GM19238 (cell line): ENCODE measurements around the gene SBK3.
"Not testable (repeated sequence)": the region's sequence is repeated elsewhere in the genome, so short reads cannot be mapped to it uniquely, and the experiment has no call there.

Source experiments
- DNase-seq: peaks from one replicate; pipeline ENCODE4 v3.0.0; 2011; ENCODE audit warnings: low spot score; ENCODE audit not compliant: insufficient read length

SBK3 gene

DNA sequence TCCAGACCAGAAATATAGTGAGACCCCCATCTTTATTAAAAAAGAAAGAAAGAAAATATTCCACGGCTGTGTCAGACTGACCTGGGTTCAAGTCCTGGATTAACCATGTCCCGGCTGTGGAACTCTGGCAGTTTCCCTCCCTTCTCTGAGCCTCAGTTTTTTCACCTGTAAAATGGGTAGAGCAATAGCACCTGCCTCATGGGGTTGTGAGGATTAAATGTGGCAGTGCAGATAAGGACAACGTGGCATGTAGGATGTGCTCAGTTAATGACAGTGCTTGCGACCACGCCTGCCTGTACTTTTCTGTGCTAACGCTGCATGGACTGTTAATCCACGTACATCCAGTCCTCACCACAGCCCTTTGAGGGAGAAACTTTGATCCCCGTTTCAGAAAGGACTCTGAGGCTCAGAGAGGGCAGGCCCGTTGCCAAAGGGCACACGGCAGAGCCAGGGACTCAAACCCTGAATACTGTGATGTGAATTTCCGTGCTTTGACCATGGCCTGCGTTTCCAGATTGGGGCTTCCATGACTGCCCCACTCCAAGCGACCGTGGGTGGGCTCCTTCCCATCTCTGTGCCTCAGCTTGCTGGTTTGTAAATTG is 24.6 kb downstream of the SBK3 start:
- no peak for DNase-seq

DNA sequence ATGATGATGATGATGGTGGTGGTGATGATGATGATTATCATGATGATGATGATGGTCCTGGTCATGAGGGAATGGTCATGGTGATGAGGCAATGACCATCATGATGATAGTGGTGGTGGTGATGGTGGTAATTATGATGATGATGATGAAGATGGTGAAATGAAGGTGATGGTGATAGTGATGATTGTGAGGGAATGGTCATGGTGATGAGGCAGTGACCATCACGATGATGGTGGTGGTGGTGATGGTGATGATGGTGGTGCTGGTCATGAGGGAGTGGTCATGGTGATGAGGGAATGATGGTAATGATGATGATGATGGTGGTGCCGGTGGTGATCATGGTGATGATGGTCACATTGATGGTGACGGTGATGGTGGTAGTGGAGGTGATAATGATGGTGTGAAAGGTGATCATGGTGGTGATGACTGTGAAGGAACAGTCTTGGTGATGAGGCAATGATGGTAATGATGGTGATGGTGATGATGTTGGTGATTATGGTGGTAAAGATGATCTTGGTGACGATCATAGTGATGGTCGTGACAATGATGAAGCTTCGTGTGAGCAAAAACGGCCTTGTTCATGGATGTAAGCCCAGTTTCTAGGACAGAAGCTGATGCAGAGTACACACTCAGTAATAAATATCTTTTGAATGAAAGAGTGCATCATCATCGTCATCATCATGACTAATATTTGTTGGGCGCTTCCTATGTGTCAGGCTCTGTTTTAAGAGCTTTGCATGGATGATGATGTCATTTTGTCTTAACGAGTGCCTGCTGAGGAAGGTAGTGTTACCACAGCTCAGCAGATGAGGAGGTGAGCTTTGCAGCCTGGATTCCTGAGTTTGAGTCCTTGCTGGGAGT is 25.7 kb downstream of the SBK3 start:
- no peak for DNase-seq

DNA sequence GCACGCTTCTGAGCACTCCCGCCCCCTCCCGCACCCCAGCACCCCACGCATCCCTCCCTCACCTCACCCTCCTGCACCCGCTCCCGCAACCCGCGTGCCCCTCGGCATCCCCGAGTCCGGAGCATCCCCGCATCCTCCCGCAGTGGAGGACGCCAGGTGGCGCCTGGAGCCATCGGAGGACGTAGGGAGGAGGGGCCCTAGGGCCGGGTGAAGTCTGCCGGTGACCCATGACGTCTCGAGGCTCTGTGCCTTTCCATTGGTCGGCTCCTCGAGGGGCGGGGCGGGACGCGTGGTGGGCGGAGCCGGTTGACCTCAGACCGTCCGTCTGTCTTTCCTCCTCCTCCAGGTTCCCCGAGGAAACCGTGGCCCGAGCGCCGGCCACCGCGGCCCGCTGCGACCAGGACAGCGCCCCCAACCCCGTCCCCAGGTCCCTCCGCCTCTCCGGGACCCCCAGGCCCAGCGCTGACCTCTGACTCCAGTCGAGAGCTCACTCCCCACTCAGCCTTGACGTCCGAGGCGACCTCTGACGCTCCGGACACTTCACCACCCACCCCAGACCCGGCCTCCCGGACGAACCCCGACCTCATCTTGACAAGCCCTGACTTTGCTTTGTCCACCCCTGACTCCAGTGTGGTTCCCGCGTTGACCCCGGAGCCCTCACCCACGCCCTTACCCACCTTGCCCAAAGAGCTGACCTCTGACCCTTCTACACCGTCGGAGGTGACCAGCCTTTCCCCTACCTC is 28.3 kb downstream of the SBK3 start:
- DNase-seq = peak; percentile 100

DNA sequence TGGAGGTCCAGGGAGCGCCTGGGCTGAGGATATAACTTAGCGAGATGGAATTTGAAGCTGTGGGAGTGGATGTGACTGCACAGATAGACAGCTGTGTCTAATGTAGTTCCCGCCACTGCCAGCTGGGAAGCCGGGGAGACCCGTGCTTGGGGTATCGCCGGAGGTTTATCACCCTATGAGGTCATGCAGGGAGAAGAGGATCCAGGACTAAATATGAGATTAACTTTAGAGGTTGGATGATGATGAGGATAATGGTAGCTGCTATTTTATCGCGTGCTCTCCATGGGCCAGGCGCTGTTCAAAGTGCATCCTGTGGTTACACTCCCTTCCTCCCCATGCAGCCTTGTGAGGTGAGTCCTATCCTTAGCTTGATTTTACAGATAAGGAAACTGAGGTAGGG is 37.2 kb downstream of the SBK3 start:
- no peak for DNase-seq

DNA sequence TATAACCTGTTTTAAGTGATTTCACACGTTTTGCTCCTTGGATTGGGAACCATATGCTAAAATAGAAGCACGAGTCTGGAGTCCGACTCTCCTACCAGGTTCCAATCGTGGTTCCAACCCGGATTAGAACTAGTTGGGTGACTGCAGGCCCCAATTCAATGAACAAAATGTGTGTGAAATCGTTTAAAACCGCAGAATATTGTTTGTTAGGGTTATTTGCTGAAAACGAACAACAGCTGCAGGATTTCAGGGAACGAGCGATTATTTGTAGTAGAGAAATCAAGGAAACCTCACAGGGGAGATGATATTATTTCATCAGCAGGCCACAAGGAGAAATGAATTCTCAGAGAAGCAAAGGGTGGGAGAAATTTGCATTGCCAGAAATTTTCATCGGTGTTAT is 40.4 kb downstream of the SBK3 start:
- no peak for DNase-seq

DNA sequence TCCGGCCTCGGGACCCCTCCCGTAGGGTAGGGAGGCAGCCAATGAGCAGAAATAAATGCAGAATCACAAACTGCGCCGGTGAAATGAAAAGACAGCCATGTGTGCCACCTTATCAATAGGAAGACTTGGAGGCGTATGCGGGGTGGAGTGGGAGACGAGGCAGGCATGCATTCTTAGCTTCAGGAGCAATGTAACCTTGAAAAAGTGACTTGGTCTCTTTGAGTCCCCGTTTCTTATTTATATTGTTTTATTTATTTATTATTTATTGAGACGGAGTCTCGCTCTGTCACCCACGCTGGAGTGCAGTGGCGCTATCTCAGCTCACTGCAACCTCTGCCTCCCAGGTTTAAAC is 41.1 kb downstream of the SBK3 start:
- DNase-seq = no peak

DNA sequence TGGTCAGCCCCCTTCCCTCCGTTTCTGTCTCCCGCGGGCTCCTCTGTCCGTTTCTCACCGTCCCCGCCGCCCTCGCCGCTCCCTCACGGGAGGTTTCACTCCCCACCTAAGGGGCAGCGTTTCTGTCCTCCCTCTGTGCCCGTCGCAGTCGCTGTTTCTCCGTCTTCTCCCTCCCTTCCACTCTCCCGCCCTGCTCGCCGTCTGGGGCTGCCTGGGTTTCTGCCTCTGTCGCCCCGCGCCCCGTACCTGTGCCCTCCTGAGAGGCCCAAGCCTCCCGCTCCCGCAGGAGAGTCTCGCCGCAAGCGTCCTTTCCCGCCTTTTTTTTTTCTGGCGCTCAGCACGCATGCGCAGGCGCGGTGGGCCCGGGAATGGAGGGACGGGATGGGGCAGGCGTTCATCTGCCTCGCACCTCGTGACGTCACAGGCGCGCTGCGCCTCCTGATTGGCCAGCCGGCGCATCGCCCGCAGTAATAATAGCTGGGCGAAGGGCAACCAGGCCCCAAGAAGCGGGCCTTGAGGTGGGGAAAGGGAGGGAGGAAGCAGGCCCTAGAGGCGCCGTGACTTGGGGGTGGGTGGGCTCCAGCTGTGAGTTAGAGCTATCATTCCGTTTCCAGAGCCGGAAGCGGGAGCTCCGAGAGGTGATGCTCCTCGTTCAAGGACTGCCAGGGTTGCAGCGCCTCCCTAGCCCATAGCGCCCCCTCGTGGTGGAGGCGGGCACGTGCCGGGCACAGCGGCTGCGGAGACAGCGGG is 41.7 kb downstream of the SBK3 start:
- DNase-seq = peak; percentile 99

DNA sequence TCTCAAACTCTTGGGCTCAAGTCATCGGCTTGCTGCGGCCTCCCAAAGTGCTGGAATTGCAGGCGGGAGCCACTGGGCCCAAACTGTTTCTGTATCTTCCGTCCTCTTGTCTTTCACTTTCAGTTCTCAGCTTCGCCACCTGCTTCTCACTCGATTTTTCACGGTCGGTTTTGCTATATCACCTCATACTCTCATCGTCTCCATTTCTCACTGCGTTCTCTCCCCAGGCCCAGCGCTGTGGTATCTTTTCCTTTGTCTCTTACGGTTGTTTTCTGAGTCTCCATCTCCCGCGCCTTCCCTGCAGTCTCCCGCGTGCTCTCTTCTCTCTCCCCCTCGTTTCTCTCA is 42.2 kb downstream of the SBK3 start:
- DNase-seq = no peak

DNA sequence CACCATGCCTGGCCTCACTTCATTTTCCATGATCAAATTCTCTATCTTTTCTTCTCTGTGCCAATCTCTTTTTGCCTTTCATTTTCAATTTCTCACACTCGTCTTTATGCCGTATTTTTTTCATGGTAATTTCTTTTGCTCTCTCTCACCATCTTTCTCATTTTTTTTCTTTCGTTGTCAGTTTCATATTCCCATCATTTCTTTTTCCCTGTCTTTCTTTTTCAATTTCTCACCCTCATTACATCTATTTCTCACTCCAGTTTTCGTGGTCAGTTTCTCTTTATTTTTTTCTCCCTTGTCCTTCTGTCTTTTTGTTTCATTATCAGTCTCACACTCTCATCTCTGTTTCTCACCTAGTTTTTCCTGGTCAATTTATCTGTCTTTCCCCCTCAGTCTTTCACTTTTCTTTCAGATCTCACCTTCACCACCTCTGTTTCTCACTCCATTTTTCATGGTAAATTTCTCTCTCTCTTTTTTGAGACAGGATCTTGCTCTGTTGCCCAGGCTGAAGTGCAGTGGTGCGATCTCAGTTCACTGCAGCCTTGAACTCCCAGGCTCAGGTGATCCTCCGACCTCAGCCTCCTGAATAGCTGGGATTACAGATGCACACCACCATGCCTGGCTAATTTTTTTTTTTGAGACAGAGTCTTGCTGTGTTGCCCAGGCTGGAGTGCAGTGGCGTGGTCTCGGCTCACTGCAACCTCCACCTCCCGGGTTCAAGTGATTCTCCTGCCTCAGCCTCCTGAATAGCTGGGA is 43.0 kb downstream of the SBK3 start:
- no peak for DNase-seq

DNA sequence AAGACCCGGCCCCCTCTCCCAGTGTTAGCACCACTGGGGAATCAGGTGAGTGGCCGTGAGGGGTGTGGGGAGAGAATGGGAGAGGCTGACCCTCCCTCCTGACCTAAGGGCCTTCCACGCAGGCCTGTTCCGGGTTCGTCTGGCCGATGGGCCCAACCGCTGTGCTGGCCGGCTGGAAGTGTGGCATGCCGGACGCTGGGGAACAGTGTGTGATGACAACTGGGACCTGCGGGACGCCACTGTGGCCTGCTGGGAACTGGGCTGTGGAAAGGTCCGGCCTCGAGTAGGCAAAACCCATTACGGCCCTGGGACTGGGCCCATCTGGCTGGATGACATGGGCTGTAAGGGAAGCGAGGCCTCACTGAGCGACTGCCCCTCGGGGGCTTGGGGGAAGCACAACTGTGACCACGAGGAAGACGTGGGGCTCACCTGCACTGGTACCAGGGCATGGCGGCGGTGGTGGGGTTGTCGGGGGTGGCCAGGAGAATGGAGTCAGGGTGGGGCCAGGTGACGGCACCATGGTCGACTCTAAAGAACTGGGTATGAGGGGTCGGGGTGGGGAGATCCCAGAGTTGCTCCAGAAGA is 44.9 kb downstream of the SBK3 start:
- no peak for DNase-seq

DNA sequence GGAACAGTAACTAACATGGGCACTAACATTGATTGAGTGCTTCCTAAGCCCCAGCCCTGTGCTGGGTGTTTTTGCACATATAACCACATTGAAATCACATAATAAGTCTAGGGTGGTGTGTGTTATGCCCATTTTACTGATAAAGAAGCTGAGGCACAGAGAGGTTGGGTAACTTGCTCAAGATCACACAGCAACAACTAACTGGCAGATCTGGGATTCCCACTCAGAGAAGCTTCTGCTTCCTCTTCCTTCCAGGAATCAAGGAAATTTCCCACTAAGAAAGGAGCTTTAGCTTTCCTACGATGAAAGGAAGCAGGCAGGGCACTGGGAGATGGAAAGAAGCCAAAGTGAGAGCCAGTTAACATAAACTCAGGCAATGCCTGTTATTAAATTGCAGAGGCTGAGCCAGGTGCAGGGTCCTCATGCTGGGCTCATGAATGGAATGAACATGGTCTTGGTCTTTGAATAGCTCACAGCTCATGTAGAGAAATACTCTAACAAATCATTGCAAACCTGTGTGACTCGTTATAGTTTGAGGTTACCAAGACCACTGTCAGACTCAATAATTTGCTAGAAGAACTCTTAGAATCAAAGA is 47.0 kb downstream of the SBK3 start:
- no peak for DNase-seq

DNA sequence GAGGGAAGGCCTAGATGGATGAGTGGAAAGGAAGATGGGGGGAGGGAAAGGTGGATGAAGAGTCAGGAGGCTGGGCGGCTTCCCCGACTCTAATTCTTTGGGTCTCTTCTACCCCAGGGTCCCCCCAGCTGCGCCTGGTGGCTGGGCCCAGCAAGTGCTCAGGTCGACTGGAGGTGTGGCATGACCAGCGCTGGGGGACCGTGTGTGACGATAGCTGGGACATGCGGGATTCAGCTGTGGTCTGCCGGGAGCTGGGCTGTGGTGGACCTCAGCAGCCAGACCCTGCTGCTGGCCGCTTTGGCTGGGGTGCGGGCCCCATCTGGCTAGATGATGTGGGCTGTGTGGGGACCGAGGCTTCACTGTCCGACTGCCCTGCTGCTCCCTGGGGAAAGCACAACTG is 47.6 kb downstream of the SBK3 start:
- DNase-seq = no peak

DNA sequence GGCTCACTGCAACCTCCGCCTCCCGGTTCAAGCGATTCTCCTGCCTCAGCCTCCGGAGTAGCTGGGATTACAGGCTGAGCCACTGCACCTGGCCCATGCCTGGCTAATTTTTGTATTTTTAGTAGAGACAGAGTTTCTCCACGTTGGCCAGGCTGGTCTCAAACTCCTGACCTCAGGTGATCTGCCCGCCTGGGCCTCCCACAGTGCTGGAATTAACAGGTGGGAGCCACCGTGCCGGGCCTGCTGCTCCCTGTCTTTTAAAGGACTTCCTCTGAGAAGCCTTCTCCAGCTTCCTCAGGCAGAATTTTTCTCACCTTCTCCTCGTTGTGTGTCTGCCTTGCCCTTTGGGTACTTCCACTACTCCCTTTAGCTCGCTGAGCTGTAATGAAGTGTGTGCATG is 48.5 kb downstream of the SBK3 start:
- not testable (repeated sequence) for DNase-seq

DNA sequence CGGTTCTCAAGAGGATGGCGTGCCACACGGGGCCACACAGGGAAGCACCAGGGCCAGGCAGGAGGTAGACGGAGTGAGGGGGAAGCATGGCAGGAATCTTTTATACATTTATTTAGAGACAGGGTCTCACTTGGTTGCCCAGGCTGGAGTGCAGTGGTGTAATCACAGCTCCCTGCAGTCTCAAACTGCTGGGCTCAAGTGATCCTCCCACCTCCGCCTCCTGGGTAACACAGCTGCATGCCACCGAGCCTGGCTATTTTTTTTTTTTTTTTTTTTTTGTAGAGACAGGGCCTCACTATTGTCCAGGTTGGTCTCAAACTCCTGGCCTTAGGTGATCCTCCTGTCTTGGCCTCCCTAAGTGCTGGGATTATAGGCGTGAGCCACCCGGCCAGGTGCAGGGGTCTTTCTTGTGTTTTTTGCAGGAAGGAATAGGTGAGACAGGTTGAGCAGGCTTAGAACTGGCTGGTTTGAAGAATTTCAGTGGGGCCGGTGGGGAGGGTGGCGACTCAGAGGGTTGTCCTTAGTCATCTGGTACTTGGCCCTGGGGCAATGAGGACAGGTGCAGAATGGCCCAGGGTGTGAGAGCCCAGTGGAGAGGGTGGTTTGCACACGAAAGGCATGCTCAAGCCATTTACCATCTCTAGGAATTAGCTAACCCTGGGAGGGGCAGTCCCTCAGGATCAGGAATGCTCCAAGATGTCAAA is 49.5 kb downstream of the SBK3 start:
- no peak for DNase-seq

DNA sequence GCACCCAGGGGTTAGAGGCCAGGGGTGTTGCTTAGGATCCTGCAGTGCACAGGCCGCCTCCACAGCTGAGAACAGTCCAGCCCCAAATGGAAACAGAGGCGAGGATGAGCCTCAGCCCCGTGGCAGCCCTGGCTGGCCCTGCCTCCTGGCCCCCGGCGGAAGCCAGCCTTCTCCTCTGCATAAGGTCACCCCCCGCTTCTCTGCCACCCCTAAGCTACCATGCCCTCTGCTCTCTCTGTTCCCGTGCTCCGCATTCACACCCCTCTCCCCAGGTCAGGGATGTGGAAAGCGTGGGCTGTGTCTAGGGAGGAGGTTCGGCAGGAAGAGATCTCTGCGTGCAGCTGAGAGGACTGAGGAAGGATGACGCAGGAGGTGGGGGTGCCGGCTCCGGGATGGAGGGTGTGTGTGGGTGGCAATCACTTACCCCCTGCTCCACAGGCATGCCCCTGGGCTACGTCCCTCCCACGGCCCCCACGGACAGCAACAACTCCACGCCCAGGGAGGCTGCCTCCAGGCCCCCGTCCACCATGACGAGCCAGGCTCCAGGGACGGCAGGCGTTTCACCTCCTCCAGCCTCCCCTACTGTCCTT is 51.1 kb downstream of the SBK3 start:
- no peak for DNase-seq

DNA sequence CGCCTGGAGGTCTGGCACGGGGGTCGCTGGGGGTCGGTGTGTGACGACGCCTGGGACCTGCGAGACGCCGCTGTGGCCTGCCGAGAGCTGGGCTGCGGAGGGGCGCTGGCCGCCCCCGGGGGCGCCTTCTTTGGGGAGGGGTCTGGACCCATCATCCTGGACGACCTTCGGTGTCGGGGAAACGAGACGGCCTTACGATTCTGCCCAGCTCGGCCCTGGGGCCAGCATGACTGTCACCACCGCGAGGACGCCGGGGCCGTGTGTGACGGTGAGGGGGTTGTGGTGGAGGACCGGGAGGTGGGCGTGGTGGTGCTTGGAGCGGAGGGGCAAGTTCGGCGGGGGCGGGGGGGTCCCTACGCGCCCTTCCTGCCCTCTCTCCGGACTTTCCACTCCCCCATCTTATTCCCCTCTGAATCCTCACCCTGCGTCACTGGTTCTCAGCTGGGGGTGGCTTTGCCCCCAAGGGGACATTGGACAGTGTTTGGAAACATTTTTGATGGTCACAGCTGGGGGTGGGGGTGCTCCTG is 51.6 kb downstream of the SBK3 start:
- no peak for DNase-seq

DNA sequence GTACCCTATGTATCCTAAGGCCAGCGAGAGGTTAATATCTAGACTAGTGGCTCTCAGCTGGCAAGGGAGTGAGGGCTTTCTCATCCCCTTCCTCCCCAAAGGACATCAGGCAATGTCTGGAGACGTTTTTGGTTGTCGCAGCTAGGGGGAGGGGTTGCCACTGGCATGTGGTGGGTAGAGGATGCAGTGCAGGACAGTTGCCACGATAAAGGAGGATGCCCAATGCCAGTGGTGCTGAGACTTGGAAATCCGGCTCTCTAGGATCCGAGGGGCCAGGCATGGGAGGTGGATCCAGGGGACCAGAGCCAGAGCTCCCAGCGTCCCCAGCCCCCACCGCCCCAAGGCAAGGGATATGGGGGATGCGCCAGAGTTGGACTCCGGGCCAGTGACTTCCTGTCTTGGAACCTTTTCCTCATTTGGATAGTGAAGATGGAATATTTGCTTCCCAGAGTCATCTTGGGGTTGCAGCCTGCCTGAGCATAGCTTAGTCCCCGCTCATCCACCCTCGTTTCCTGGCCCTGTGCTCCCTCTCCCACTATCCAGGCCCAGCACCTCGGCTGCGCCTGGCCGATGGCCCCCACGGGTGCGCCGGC is 52.2 kb downstream of the SBK3 start:
- DNase-seq = no peak

DNA sequence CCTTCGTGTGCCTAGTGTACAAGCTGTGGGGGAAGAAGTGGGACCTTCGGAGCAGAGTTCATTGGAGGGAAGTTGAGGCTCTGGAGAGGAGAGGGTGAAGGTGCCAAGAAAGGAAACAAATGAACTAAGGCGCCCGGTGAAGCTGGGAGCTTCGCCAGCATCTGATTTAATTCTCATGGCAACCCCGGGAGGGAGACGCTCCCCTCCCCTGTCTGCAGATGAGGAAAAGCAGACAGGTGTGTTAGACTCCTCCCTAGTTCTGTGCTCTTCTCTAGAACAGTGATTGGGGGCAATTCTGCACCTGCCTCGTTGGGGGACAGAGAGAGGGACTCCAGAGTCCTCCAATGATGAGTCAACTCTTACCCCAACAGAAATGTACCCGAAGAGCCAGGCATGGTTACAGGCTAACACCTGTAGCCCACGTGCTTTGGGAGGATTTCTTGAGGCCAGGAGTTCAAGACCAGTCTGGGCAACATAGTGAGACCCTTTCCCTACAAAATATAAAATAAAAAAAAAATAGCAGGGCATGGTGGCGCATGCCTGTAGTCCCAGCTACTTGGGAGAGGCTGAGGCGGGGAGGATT is 52.9 kb downstream of the SBK3 start:
- DNase-seq = no peak
